ENCODE measurements around the gene TWF1.

- TF ChIP-seq CTCF (IDR thresholded peaks at IDR 0.05), result no peak
- TF ChIP-seq NR3C1 (CRISPR knock-in tag; conservative IDR thresholded peaks at IDR 0.05; ENCODE audit: low read depth), result no peak
- TF ChIP-seq E2F4 (CRISPR knock-in tag; IDR thresholded peaks at IDR 0.05; ENCODE audit: borderline replicate concordance, low read depth), result no peak
- TF ChIP-seq, protein P1, sequence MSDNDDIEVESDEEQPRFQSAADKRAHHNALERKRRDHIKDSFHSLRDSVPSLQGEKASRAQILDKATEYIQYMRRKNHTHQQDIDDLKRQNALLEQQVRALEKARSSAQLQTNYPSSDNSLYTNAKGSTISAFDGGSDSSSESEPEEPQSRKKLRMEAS (CRISPR knock-in tag; IDR thresholded peaks at IDR 0.05), result no peak
- no peak for TF ChIP-seq TEAD4 (CRISPR knock-in tag; IDR thresholded peaks at IDR 0.05)
Observed at GRCh38 chr12:43760396-43760795, 45.7 kb downstream of the TWF1 start.

All from WTC11 (cell line).